PFSK-1 (cell line): ENCODE data around the gene TAF5L.

Source experiments
- POLR2AphosphoS5 ChIP-seq: IDR thresholded peaks from 2 replicates; pipeline ENCODE4 v1.6.1; 2012; ENCODE audit warnings: low read depth, mild to moderate bottlenecking, control low read depth, low read length, moderate library complexity
- REST ChIP-seq, 2 experiments: IDR thresholded peaks; 2 replicates each; pipeline versions ENCODE4 v1.6.1 to v1.8.0; 2011 to 2012; ENCODE audit warnings: low read depth in 2 of 2, low read length in 2 of 2, control low read depth in 1 of 2, inconsistent platforms in 1 of 2, mild to moderate bottlenecking in 1 of 2, moderate library complexity in 1 of 2; ENCODE audit not compliant: insufficient read depth in 1 of 2
- SIN3A ChIP-seq: IDR thresholded peaks from 2 replicates; pipeline ENCODE4 v1.6.1; 2012; ENCODE audit warnings: mild to moderate bottlenecking, low read length, moderate library complexity, borderline replicate concordance; ENCODE audit not compliant: insufficient read depth
- TAF1 ChIP-seq: IDR thresholded peaks from 2 replicates; pipeline ENCODE4 v1.6.1; 2012; ENCODE audit warnings: low read length, control low read depth, borderline replicate concordance; ENCODE audit not compliant: insufficient read depth

DNA sequence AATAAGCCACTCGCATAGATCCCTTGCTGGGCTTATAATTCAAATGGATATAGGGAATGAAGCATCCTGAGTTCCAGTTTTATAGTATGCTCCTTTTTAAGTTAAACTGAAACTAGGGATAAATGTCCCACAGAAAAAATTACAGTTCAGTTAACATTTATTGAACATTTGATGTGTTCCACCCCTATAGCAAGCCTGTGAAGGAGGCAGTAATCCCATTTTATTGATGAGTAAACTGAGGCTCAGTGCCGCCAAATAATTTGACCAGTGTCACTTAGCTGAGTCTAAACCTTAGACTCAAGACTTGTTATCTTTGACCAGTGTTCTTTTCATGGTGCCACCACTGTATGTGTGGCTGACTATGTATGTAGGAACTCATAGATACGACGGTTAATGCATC lies 22.5 kb upstream of the TAF5L start:
- no peak for TF ChIP-seq POLR2AphosphoS5
- no peak for TF ChIP-seq REST (IDR thresholded peaks at IDR 0.05; ENCODE audit: insufficient read depth in 1 of 2, low read depth in 2 of 2, low read length in 2 of 2)
- TF ChIP-seq TAF1, result no peak
- TF ChIP-seq SIN3A, result no peak
